Measurements from ENCODE around the gene CELA3B. TPM values are rescaled to one million over a fixed set of nuclear protein-coding genes. Genes with fewer than 3 reads are reported as not detected.
"Not testable (repeated sequence)": the region's sequence is repeated elsewhere in the genome, so short reads cannot be mapped to it uniquely, and the experiment has no call there.

CELA3B gene
- polyA plus RNA-seq, 3 donors from 2014 or later: not detected

GRCh38 chr1:21937372-21938121, 39.3 kb upstream of the CELA3B start:
- peak overlapping the region; percentile 79 to 94 (median 88) for H3K4me3 Mint-ChIP-seq
- peak; percentile 57 to 68 (median 66) for DNase-seq
- H3K27me3 Mint-ChIP-seq (ENCODE audit: low read depth in 3 of 3): peaks cover 0 to 12% (median 2%) of the 10 kb centered on the region in 3 donors
- H3K9me3 Mint-ChIP-seq: no peaks in the 10 kb centered on the region
- peaks cover 7 to 11% of the 10 kb centered on the region in 2 donors for H3K4me1 Mint-ChIP-seq
- H3K36me3 Mint-ChIP-seq: no peaks in the 10 kb centered on the region
- peak overlapping the region in 4 of 6 donors; percentile 23 to 91 (median 61) for H3K27ac Mint-ChIP-seq

DNA sequence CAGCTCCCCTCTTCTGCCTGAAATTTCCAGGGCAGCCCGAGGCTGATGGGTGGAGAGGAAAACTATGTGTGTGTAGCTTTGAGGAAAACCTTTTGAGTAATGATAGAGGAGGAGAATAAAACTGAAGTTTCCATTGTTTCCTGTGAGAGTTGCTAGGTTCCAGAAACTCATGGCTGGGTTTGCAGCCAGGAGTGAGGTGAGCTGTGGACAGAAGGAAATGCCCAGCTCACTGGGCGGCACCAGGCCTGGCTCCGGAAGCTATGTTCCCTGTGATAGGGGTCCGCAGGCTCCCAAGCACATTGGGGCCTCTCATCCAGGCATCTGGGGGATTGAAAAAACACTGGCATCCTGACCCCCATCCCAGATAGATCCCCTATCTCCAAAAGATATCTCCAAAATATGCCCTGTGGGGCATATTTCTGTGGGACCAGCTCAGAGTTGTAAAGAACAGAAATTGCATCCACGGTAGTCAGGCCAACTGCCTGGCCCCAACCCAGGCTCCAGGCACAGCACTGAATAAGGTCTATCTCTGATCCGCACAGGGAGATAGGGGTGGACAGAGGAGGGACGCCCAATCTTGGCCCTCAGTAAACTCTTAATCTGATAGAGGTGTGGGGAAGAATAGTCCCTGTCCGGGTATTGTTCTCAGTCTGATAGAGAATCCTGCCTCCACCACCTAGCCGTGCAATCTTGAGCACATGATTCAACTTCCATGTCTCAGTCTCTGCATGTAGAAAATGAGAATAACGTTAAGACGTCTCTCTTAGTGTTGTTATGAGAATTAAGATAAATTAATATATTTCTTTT, 37.9 kb upstream of the CELA3B start:
- no peaks in the 10 kb centered on the region for H3K9me3 Mint-ChIP-seq
- peak overlapping the region; percentile 33 to 94 (median 79) for H3K4me3 Mint-ChIP-seq
- no peak overlapping the region for H3K27ac Mint-ChIP-seq

GRCh38 chr1:21939650-21940374, 37.0 kb upstream of the CELA3B start:
- Mint-ChIP-seq H3K9me3 (no peaks in the 10 kb centered on the region), H3K27me3 (ENCODE audit: low read depth in 3 of 3) (peaks cover 0 to 8% (median 2%) of the 10 kb centered on the region in 3 donors), H3K4me1 (peaks cover 7 to 11% of the 10 kb centered on the region in 2 donors), H3K36me3 (no peaks in the 10 kb centered on the region), H3K4me3 (no peak overlapping the region), H3K27ac (no peak overlapping the region)
- no peak for DNase-seq

More for the DNA sequence above, 37.9 kb upstream of the CELA3B start:
- H3K36me3 Mint-ChIP-seq: no peaks in the 10 kb centered on the region
- H3K27me3 Mint-ChIP-seq (ENCODE audit: low read depth in 3 of 3): peaks cover 0 to 9% (median 2%) of the 10 kb centered on the region in 3 donors
- DNase-seq: no peak
- peaks cover 7 to 11% of the 10 kb centered on the region in 2 donors for H3K4me1 Mint-ChIP-seq

GRCh38 chr1:21940492-21940891, 36.3 kb upstream of the CELA3B start:
- no peak overlapping the region for H3K4me3 Mint-ChIP-seq

GRCh38 chr1:21941370-21941769, 35.5 kb upstream of the CELA3B start:
- peaks cover 7% of the 10 kb centered on the region in 2 donors for H3K4me1 Mint-ChIP-seq
- H3K27ac Mint-ChIP-seq: no peak overlapping the region
- H3K36me3 Mint-ChIP-seq: no peaks in the 10 kb centered on the region
- DNase-seq: no peak
- H3K27me3 Mint-ChIP-seq (ENCODE audit: low read depth in 3 of 3): peaks cover 0 to 11% (median under 1%) of the 10 kb centered on the region in 3 donors
- H3K4me3 Mint-ChIP-seq: no peak overlapping the region
- no peaks in the 10 kb centered on the region for H3K9me3 Mint-ChIP-seq

More at GRCh38 chr1:21940492-21940891, 36.3 kb upstream of the CELA3B start:
- Mint-ChIP-seq H3K27me3 (ENCODE audit: low read depth in 3 of 3) (peaks cover 0 to 11% (median 2%) of the 10 kb centered on the region in 3 donors), H3K4me1 (peaks cover 7 to 10% of the 10 kb centered on the region in 2 donors), H3K27ac (no peak overlapping the region), H3K36me3 (no peaks in the 10 kb centered on the region), H3K9me3 (no peaks in the 10 kb centered on the region)
- no peak for DNase-seq

GRCh38 chr1:21942464-21942863, 34.4 kb upstream of the CELA3B start:
- H3K4me1 Mint-ChIP-seq: peaks cover 5 to 6% of the 10 kb centered on the region in 2 donors
- no peak for DNase-seq
- H3K27ac Mint-ChIP-seq: no peak overlapping the region
- H3K4me3 Mint-ChIP-seq: no peak overlapping the region
- H3K27me3 Mint-ChIP-seq (ENCODE audit: low read depth in 3 of 3): peaks cover 0 to 11% (median 0%) of the 10 kb centered on the region in 3 donors
- no peaks in the 10 kb centered on the region for H3K9me3 Mint-ChIP-seq
- H3K36me3 Mint-ChIP-seq: no peaks in the 10 kb centered on the region

DNA sequence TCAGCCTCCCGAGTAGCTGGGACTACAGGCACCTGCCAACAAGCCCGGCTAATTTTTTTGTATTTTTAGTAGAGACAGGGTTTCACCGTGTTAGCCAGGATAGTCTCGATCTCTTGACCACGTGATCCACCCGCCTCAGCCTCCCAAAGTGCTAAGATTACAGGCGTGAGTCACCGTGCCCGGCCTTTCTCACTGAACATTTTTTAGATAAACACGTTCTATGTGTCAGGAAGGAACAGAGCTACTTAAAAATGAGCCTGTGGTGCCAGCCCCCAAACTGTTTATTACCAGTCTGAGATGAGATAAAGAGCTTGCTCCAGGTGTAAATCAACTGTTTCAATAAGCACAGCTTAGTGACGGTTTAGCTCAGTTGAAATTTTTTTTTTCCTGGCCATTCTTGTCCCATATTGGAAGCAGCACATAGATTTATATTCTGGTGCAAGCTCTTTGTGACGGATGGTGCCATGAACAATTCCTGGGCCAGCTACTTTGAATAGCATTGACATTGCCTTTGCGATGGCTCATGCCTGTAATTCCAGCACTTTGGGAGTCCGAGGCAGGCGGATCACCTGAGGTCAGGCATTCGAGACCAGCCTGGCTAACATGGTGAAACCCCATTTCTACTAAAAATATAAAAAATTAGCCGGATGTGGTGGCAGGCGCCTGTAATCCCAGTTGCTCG, 33.7 kb upstream of the CELA3B start:
- H3K4me3 Mint-ChIP-seq; DNase-seq; H3K36me3 Mint-ChIP-seq; H3K9me3 Mint-ChIP-seq; H3K4me1 Mint-ChIP-seq; H3K27me3 Mint-ChIP-seq (ENCODE audit: low read depth in 3 of 3); H3K27ac Mint-ChIP-seq: not testable (repeated sequence)

GRCh38 chr1:21944733-21945073, 32.1 kb upstream of the CELA3B start:
- no peak overlapping the region for H3K4me3 Mint-ChIP-seq
- peaks cover 0 to 5% (median 0%) of the 10 kb centered on the region in 3 donors for H3K27me3 Mint-ChIP-seq (ENCODE audit: low read depth in 3 of 3)
- H3K9me3 Mint-ChIP-seq: no peaks in the 10 kb centered on the region
- no peak for DNase-seq
- no peak overlapping the region for H3K27ac Mint-ChIP-seq
- no peaks in the 10 kb centered on the region for H3K36me3 Mint-ChIP-seq
- no peaks in the 10 kb centered on the region for H3K4me1 Mint-ChIP-seq

DNA sequence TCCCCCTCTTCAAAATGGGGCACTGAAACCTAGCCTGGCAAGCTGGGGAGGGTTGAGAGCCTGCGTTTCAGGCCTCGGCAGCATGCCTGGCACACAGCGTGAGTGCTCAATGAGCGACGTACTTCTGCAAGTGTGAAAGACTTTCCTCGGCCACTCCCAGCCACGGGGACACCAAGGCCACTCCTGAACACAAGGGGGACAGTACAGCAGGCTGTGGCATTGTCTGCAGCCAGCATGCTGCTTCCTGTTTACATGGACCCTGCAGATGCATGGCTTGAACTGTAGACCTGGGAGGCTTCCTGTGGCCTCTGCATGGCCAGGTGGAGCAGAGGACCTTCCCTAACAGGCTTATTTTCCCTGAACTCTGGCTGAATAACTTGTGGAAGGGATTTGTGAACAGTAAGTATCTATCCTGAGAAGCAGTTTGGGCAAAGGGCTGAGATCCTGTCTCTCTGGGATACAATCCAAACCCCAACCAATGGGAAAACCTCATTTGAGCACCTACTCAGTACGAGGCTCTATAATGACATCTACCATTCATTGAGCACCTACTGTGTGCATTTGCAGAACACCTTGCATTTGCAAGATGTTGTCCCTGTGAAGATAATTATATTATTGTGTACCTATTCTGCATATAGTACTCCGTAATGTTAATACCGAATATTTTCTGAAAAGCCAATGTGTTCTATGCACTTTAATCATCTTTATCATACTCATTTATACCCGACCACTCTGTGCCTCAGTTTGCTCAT, 29.8 kb upstream of the CELA3B start:
- no peaks in the 10 kb centered on the region for H3K9me3 Mint-ChIP-seq
- peaks cover 0 to 5% (median 2%) of the 10 kb centered on the region in 3 donors for H3K27me3 Mint-ChIP-seq (ENCODE audit: low read depth in 3 of 3)
- H3K36me3 Mint-ChIP-seq: no peaks in the 10 kb centered on the region
- H3K4me1 Mint-ChIP-seq: no peaks in the 10 kb centered on the region
- no peak for DNase-seq
- H3K27ac Mint-ChIP-seq: no peak overlapping the region
- no peak overlapping the region for H3K4me3 Mint-ChIP-seq

DNA sequence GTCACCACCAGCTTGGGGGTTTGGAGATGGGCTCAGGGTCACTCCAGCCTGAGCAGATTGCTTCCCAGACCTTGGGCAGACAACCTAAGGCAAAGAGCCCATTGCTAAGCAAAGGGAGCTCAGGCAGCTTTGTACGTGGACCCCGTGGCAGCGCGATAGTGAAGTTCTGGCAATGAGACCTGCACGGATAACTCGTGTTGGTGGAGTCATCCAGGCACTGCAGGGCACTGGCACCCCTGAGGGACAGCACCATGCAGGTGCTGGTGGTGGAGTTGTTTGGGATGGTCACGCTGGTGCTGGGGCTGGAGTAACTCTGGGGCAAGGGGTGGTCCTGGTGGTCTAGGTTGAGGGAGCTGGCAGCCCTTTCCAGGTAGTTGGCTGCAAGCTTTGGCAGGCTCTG, 26.1 kb upstream of the CELA3B start:
- DNase-seq: no peak
- Mint-ChIP-seq H3K36me3 (no peaks in the 10 kb centered on the region), H3K9me3 (no peaks in the 10 kb centered on the region), H3K4me3 (no peak overlapping the region), H3K4me1 (no peaks in the 10 kb centered on the region), H3K27me3 (ENCODE audit: low read depth in 3 of 3) (peaks cover 0 to 2% (median 2%) of the 10 kb centered on the region in 3 donors), H3K27ac (no peak overlapping the region)

- Mint-ChIP-seq H3K4me1 (no peaks in the 10 kb centered on the region), H3K9me3 (no peaks in the 10 kb centered on the region), H3K27me3 (ENCODE audit: low read depth in 3 of 3) (peaks cover 0 to 2% (median 2%) of the 10 kb centered on the region in 3 donors), H3K36me3 (no peaks in the 10 kb centered on the region), H3K4me3 (no peak overlapping the region), H3K27ac (no peak overlapping the region)
- DNase-seq: no peak
Measured at GRCh38 chr1:21951226-21951870, 25.5 kb upstream of the CELA3B start.

DNA sequence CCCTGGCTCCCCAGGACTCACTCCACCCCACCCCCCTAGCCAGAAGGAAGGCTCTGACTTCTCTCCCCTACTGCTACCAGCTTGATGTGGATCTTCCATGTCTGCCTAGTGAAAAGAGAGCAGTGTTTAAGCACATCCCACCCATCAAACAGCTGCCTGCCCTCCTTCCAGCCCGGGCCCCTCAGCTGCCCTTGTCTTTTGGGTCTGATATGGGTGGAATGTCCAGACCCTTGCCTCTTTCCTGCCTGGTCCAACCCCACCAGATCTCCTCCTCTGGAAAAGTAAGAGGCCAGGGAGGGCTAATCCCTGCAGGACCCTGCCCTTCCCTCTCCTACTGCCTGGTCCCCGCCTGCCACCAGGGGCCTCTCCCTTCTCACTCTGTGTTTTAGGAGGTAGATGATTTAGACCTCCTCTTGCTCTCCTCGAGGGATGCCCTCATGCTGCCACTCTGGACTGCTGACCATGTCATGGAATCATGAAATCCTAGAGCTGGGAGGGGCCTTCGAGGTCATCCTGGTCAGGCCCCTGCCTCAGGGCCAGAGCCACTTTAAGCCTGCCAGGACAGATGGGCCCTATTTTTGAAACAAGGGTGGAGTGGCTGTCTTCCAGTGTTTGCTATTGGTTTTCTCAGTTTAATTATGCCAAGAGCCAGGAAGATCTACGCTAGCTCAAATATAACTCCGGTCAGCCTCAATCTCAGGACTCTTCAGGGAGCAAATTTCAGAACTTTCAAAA, 23.9 kb upstream of the CELA3B start:
- no peaks in the 10 kb centered on the region for H3K36me3 Mint-ChIP-seq
- H3K27ac Mint-ChIP-seq: no peak overlapping the region
- H3K27me3 Mint-ChIP-seq (ENCODE audit: low read depth in 3 of 3): peaks cover 0 to 3% (median 2%) of the 10 kb centered on the region in 3 donors
- H3K4me1 Mint-ChIP-seq: peaks cover 4 to 8% of the 10 kb centered on the region in 2 donors
- H3K9me3 Mint-ChIP-seq: no peaks in the 10 kb centered on the region
- DNase-seq: no peak
- H3K4me3 Mint-ChIP-seq: no peak overlapping the region
